GM21717 (cell line): ENCODE measurements around the gene CTAG2.
"Not testable (repeated sequence)": the region's sequence is repeated elsewhere in the genome, so short reads cannot be mapped to it uniquely, and the experiment has no call there.

Experiments used
- ATAC-seq: cut with Tn5 transposase; IDR thresholded peaks from one replicate; pipeline ENCODE4 v1.9.1; 2021; ENCODE audit warnings: mild to moderate bottlenecking, moderate library complexity; ENCODE audit not compliant: unreplicated experiment

The CTAG2 gene

DNA sequence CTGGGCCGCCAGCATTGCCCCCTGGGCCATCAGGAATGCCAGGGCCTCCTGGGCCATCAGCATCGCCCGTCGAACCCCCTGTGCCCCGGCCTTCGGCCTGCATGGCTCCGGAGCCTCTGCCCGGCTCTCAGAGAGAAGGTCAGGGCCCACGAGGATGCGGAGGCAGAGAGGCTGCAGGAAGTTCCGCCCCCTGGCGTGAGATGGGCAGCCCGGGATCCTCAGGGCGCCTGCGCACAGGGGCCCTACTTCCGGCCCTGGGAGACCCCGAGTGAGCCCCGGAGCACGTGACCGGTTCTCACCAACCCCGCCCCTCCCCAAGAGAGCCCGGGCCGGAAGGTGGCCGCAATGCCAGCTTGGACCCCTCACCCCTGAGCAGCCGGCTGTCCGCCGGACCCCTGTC is at the start of gene CTAG2:
TSS of gene CTAG2 (minus strand) at position 167 of the 400 bp plus-strand sequence. CDS start at position 103, 64 bp downstream.
- not testable (repeated sequence) for ATAC-seq

DNA sequence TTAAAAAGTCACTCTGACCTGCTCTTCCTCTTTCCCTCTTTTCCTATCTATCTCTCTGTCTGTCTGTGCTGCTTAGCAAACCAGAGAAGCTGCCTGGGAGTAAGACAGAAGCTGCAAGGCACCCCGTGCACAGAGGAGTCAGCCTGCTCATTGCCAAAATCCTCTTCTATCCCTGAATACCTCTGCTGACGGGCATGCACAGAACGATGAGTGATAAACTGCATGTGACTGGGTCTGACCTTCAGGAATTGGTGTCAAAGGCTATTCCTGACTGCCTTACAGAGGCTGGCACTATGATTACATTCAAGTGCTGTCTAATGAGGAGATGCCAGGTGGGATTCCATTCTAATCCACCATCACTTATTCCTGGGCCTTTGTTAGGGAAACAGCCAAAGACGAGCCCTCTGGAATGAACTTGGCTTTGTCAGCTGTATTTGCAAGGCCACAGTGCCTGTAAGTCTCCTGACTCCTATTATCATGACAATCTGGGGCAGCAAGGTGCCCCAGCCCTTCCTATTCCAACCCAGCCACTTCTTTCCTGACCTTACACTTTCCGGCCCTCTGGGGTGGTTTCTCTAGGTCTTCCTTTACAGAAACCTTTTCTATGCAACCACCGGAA is 45.4 kb upstream of the CTAG2 start:
- no peak for ATAC-seq

- ATAC-seq = no peak
Measured at GRCh38 chrX:154696676-154697045, 43.3 kb upstream of the CTAG2 start.

DNA sequence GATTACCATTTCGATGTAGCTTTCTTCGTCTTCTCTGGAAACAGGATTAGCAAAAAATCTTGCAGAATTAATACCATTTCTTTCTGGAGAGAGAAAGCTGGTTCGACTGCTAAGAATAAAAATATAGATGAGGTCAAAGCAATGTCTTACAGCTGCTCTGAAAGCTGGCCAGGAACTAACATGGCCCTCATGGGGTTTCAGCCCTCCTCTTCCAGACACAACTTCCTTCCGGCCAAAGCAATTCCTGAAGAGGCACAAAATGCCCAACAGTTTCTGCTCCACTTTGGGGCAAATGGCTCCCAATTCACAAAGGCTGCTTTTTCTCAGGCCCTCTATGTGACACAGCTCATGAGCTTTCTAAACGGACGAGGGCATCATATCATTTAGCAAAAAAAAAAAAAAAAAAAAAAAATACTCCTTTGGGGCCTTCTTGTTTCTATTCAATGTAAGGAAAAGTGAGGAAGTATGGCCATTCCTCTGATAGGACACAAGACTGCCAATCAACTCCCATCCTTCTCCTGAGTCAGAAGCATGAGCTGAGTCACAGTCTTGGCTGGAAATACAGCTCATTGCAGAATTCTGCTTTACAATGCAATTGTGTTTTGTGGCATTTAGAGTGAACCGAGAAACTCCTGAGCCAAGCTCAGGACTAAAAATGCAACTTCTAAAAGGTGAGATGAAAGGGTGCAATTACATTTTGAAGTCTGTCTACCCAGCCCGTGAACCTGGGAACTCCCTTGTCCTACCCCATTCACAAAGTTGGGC is 42.7 kb upstream of the CTAG2 start:
- ATAC-seq = no peak

DNA sequence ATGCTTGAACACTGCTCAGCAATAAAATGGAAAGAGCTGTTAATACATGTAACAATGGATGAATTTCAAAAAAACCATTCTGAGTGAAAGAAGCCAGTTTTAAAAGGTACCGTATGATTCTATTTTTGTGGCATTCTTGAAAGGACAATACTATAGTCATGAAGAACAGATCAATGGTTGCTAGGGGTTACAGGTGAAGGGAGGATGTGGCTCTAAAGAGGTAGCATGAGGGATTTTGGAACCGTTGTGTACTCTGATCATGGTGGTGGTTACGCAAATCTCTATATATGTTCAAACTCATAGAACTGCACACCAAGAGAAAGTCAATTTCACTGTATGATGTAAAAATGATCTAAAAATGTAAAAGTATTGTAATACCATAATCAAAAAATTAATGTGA is 40.0 kb upstream of the CTAG2 start:
- ATAC-seq = no peak

- ATAC-seq = not testable (repeated sequence)
Measured at GRCh38 chrX:154690438-154690837, 37.1 kb upstream of the CTAG2 start.

- ATAC-seq = not testable (repeated sequence)
Measured at GRCh38 chrX:154672084-154672483, 18.7 kb upstream of the CTAG2 start.

DNA sequence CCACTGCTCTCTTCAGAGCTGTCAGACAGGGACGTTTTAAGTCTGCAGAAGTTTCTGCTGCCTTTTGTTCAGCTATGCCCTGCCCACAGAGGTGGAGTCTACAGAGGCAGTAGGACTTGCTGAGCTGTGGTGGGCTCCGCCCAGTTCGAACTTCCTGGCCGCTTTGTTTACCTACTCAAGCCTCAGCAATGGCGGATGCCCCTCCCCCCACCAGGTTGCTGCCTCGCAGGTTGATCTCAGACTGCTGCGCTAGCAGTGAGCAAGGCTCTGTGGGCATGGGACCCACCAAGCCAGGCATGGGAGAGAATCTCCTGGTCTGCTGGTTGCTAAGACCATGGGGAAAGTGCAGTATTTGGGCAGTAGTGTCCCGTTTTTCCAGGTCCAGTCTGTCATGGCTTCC is 17.5 kb upstream of the CTAG2 start:
- ATAC-seq = not testable (repeated sequence)

DNA sequence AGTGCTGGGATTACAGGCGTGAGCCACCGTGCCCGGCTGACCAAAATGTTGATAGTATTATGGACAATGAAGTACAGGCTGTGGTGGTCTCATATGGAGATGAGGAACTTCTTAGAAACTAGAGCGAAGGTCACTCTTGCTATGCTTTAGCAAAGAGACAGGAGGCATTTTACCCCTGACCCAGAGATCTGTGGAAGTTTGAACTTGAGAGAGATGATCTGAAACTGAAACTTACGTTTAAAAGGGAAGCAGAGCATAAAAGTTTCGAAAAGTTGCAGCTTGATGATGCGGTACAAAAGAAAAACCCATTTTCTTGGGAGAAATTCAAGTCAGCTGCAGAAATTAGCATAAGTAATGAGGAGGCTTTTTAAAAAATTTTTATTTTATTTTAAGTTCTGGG is 8.5 kb upstream of the CTAG2 start:
- no peak for ATAC-seq

- ATAC-seq = no peak
Measured at GRCh38 chrX:154661170-154661569, 7.8 kb upstream of the CTAG2 start.

- no peak for ATAC-seq
Measured at GRCh38 chrX:154660541-154660940, 7.2 kb upstream of the CTAG2 start.

DNA sequence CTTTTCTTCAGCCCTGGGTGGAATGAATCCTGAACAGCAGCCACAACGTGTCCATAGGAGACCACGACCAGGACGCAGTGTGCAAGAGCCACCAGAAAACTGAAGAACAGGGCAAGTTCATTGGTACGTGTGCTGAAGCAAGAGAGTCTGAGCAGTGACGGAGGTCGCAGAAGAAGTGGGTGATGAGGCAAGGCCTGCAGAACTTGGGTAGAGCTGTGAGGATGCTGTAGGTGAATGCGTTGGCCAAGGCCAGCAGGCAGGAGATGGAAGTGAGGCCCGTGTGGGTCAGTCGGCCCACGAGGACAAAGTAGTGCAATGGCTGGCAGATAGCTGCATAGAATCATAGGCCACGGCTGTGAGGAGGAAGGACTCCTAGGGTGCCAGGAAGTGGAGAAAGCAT is 5.6 kb upstream of the CTAG2 start:
- ATAC-seq = no peak

- no peak for ATAC-seq
Measured at GRCh38 chrX:154658187-154658586, 4.8 kb upstream of the CTAG2 start.

DNA sequence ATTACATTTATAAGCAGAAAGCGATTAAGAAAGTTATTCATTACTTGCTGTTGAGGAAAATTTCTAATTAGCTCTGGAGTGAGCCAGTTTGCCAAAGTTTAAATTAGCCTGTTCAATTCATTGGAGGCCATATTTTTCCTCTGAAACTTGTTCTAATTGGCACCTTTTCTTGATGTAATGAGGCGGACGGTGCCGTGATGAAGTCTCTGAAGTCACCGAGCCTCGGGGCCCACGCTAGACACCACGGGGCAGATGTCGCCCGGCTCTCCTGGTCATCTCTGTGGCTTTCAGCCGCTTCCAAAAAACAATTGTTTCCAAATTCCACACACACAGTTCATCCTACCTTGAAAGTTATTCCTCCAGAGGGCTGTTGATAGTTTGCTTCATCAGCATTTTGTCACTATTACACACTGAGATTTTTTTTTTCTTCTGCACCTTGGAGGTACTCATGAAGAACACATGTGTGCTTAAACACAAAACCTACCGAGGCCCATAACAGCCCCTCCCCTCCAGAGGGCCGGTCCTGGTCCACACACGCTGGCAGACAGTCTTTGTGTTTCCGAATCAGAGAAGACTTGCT is 3.9 kb upstream of the CTAG2 start:
- ATAC-seq = no peak

GRCh38 chrX:154655786-154656185 is 2.4 kb upstream of the CTAG2 start:
- ATAC-seq = no peak

DNA sequence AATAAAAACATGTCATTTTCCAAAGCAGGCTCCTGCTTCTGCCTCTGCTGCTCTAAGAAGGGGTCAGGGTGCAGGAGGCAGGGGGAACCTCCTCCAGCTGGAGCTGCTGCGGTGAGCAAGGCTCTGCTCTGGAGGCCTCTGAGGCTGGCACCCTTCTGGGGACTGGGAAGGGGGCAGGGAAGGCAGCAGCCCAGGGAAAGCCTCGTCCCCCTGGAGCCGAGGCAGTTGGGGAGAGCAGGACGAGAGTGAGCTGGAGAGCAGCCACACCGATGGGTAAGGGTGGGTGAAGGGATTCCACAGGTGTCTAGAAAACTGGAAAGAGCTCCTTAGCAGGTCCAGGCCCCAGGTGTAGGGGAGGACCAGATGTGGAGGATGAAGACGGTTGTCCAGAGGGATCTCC is 2.0 kb upstream of the CTAG2 start:
- ATAC-seq = no peak

GRCh38 chrX:154654925-154655324 is 1.5 kb upstream of the CTAG2 start:
- no peak for ATAC-seq

DNA sequence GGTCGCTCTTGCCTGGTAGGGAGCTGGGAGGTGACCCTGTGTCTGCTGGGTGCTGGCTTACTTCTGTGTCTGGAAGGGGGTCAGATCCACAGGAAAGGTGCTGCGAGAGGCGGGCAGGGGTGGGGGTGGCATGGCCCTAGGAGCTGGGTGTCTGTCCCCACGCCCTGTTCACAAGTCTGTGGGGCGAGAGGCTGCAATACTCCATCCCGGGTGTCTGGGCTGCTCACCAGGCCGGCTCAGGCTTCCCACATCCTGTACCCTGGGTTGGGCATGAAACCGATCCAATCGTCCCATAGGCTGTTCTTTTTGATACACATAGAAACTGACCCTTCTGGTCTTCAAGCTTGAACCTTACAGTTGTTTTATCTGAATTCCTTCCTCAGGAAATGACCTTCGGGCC is 993 bp upstream of the CTAG2 start:
- ATAC-seq = no peak

- no peak for ATAC-seq
Measured at GRCh38 chrX:154653048-154653401, 354 bp downstream of the CTAG2 start.

DNA sequence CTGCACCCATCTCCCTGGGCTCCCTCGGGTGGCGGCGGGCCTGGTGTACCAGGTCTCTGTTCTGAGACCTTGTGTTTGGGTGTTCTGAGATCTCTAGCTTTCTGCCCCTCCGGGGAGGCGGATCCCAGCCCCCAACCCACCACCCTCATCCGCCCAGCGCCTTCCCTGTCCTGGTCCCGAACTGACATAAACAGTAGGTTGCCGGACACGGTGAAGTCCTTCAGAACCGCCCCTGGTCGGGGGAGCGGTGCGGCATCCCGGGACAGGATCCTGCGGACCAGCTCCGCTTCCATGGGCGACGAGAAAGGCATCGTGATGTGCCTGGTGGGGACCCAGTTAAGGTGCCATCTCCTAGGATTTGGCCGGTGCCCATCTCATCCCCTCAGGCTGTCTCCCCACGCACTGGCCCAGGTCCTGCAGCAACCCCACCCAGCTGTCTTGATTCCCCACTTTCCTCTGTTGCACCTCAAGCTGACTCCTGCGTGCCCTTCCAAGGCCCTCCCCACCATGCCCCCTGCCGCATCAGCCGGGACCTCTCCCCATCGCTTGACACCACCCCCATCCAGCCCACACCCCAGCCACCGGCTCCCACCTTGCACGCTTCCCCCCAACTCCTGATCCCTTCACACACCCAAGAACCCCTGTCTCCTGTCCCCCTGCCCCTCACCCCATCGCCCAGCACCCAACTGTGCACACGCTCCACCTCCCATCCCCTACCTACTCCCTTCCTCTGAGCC is 900 bp downstream of the CTAG2 start:
- no peak for ATAC-seq

DNA sequence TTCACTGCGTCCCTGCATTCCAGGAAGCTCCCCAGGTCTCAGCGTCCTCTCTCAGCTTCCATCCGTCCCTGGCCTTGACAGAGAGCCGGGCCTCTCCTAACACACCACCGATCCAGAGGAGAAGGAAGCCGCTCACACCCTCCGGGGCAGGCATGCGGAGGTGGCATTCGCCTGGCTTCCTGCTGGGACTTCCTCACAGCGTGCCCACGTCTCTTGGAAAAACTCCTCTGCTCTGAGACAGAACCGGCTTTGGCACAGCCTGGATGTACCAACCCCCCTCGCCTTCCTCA is 3.2 kb downstream of the CTAG2 start:
- ATAC-seq = no peak
